ENCODE measurements around the gene CTSZ. TPM values are rescaled to one million over a fixed set of nuclear protein-coding genes. Genes with fewer than 3 reads are reported as not detected.
"Not testable (repeated sequence)": the region's sequence is repeated elsewhere in the genome, so short reads cannot be mapped to it uniquely, and the experiment has no call there.

Gene CTSZ
- total and polyA plus RNA-seq, 3 experiments from 2014 or later = 1.5 to 36.0 (median 35.3) TPM

- peak overlapping the region in 4 of 8 donors; percentile 47 to 66 (median 56) for H3K27ac Mint-ChIP-seq
- POLR2A ChIA-PET = no interaction called here
These were observed 20.6 kb downstream of the CTSZ start for GRCh38 chr20:58986286-58986967.

GRCh38 chr20:58985656-58986055 lies 21.4 kb downstream of the CTSZ start:
- Histone ChIP-seq H3K27me3 (ENCODE audit: insufficient read depth, low read length, poor library complexity, severe bottlenecking) (no peaks in the 10 kb centered on the region), H3K4me3 (ENCODE audit: low read length) (no peak overlapping the region), H3K4me1 (ENCODE audit: insufficient read depth, low read length) (peaks cover 30% of the 10 kb centered on the region), H3K36me3 (ENCODE audit: insufficient read depth, low read length) (peaks cover 42% of the 10 kb centered on the region), H3K9me3 (ENCODE audit: low read length) (no peaks in the 10 kb centered on the region), H3K27ac (ENCODE audit: low read depth, low read length) (no peak overlapping the region)
- ChIA-PET POLR2A (no interaction called here), CTCF (no interaction called here)
- Mint-ChIP-seq H3K27me3 (peaks cover 0 to 7% of the 10 kb centered on the region in 2 donors), H3K36me3 (peaks cover 5 to 55% (median 12%) of the 10 kb centered on the region in 3 donors), H3K4me1 (peaks cover 45 to 53% (median 50%) of the 10 kb centered on the region in 3 donors), H3K27ac (peak overlapping the region in 3 of 8 donors; percentile 50 to 68 (median 52)), H3K9me3 (no peaks in the 10 kb centered on the region), H3K4me3 (no peak overlapping the region)
- no peak for DNase-seq

More at GRCh38 chr20:58986286-58986967, 20.6 kb downstream of the CTSZ start:
- CTCF ChIA-PET = no interaction called here
- Mint-ChIP-seq H3K4me1 (peaks cover 45 to 53% (median 50%) of the 10 kb centered on the region in 3 donors), H3K36me3 (peaks cover 5 to 63% (median 13%) of the 10 kb centered on the region in 3 donors), H3K4me3 (peak overlapping the region in 1 of 7 donors; percentile 4), H3K9me3 (no peaks in the 10 kb centered on the region), H3K27me3 (peaks cover 0 to 7% of the 10 kb centered on the region in 2 donors)
- no peak for DNase-seq
- Histone ChIP-seq H3K36me3 (ENCODE audit: insufficient read depth, low read length) (peaks cover 50% of the 10 kb centered on the region), H3K27me3 (ENCODE audit: insufficient read depth, low read length, poor library complexity, severe bottlenecking) (no peaks in the 10 kb centered on the region), H3K4me3 (ENCODE audit: low read length) (no peak overlapping the region), H3K4me1 (ENCODE audit: insufficient read depth, low read length) (peaks cover 30% of the 10 kb centered on the region), H3K27ac (ENCODE audit: low read depth, low read length) (no peak overlapping the region), H3K9me3 (ENCODE audit: low read length) (no peaks in the 10 kb centered on the region)

GRCh38 chr20:58984691-58985090 lies 22.4 kb downstream of the CTSZ start:
- no peaks in the 10 kb centered on the region for H3K9me3 Mint-ChIP-seq
- Histone ChIP-seq H3K4me3 (ENCODE audit: low read length) (no peak overlapping the region), H3K9me3 (ENCODE audit: low read length) (no peaks in the 10 kb centered on the region), H3K4me1 (ENCODE audit: insufficient read depth, low read length) (peaks cover 30% of the 10 kb centered on the region), H3K36me3 (ENCODE audit: insufficient read depth, low read length) (peaks cover 34% of the 10 kb centered on the region), H3K27me3 (ENCODE audit: insufficient read depth, low read length, poor library complexity, severe bottlenecking) (no peaks in the 10 kb centered on the region), H3K27ac (ENCODE audit: low read depth, low read length) (no peak overlapping the region)
- ChIA-PET POLR2A (no interaction called here), CTCF (interaction anchor here (1.4 kb wide), 1 partner anchor 237 kb away, joined by 4 read pairs; no protein-coding TSS in a partner anchor)
- H3K27ac Mint-ChIP-seq = peak overlapping the region in 6 of 8 donors; percentile 30 to 95 (median 74)
- H3K36me3 Mint-ChIP-seq = peaks cover 5 to 49% (median 10%) of the 10 kb centered on the region in 3 donors
- peaks cover 0 to 7% of the 10 kb centered on the region in 2 donors for H3K27me3 Mint-ChIP-seq
- peak overlapping the region in 1 of 7 donors; percentile 1 for H3K4me3 Mint-ChIP-seq
- no peak for DNase-seq
- peaks cover 45 to 53% (median 50%) of the 10 kb centered on the region in 3 donors for H3K4me1 Mint-ChIP-seq

- POLR2A ChIA-PET = interaction anchor here (2.6 to 3.0 kb wide), 2 partner anchors 49 to 94 kb away, joined by 13 to 14 read pairs; partner anchors contain the start of gene ATP5F1E
These were observed 24.0 kb downstream of the CTSZ start for GRCh38 chr20:58983115-58983468.

GRCh38 chr20:58982406-58983114 lies 24.5 kb downstream of the CTSZ start:
- Histone ChIP-seq H3K36me3 (ENCODE audit: insufficient read depth, low read length) (peaks cover 14% of the 10 kb centered on the region), H3K9me3 (ENCODE audit: low read length) (no peaks in the 10 kb centered on the region), H3K27ac (ENCODE audit: low read depth, low read length) (peak overlapping the region; percentile 70), H3K4me1 (ENCODE audit: insufficient read depth, low read length) (peaks cover 30% of the 10 kb centered on the region), H3K4me3 (ENCODE audit: low read length) (peak overlapping the region; percentile 73), H3K27me3 (ENCODE audit: insufficient read depth, low read length, poor library complexity, severe bottlenecking) (no peaks in the 10 kb centered on the region)
- peaks cover 44 to 53% (median 45%) of the 10 kb centered on the region in 3 donors for H3K4me1 Mint-ChIP-seq
- peaks cover 4 to 27% (median 7%) of the 10 kb centered on the region in 3 donors for H3K36me3 Mint-ChIP-seq
- H3K27ac Mint-ChIP-seq = peak overlapping the region; percentile 86 to 95 (median 91)
- ChIA-PET CTCF (interaction anchor here (0.6 to 1.4 kb wide), 7 partner anchors 16 to 536 kb away, joined by 3 read pairs; no protein-coding TSS in a partner anchor), POLR2A (interaction anchor here (0.9 to 3.0 kb wide), 4 partner anchors 50 to 330 kb away, joined by 3 to 14 read pairs (median 8); partner anchors contain the start of gene ATP5F1E)
- peak overlapping the region; percentile 85 to 96 (median 94) for H3K4me3 Mint-ChIP-seq
- DNase-seq = peak in 3 of 5 donors; percentile 29 to 68 (median 65)
- H3K27me3 Mint-ChIP-seq = peaks cover 0 to 7% of the 10 kb centered on the region in 2 donors
- H3K9me3 Mint-ChIP-seq = no peaks in the 10 kb centered on the region

More at GRCh38 chr20:58983115-58983468, 24.0 kb downstream of the CTSZ start:
- Mint-ChIP-seq H3K4me3 (peak overlapping the region; percentile 85 to 96 (median 94)), H3K4me1 (peaks cover 45 to 53% (median 50%) of the 10 kb centered on the region in 3 donors), H3K27ac (peak overlapping the region; percentile 86 to 95 (median 91)), H3K36me3 (peaks cover 5 to 33% (median 8%) of the 10 kb centered on the region in 3 donors)
- H3K9me3 ChIP-seq (ENCODE audit: low read length); H3K27me3 ChIP-seq (ENCODE audit: insufficient read depth, low read length, poor library complexity, severe bottlenecking); H3K9me3 Mint-ChIP-seq; H3K27me3 Mint-ChIP-seq; DNase-seq: not testable (repeated sequence)
- H3K4me1 ChIP-seq (ENCODE audit: insufficient read depth, low read length) = peaks cover 30% of the 10 kb centered on the region
- peaks cover 20% of the 10 kb centered on the region for H3K36me3 ChIP-seq (ENCODE audit: insufficient read depth, low read length)
- peak overlapping the region; percentile 70 for H3K27ac ChIP-seq (ENCODE audit: low read depth, low read length)
- CTCF ChIA-PET = interaction anchor here (0.6 to 1.2 kb wide), 5 partner anchors 15 to 536 kb away, joined by 3 read pairs; no protein-coding TSS in a partner anchor
- H3K4me3 ChIP-seq (ENCODE audit: low read length) = peak overlapping the region; percentile 73

- Histone ChIP-seq H3K4me3 (ENCODE audit: low read length) (peak overlapping the region; percentile 73), H3K36me3 (ENCODE audit: insufficient read depth, low read length) (peaks cover 7% of the 10 kb centered on the region), H3K27me3 (ENCODE audit: insufficient read depth, low read length, poor library complexity, severe bottlenecking) (no peaks in the 10 kb centered on the region), H3K27ac (ENCODE audit: low read depth, low read length) (peak overlapping the region; percentile 70), H3K4me1 (ENCODE audit: insufficient read depth, low read length) (peaks cover 30% of the 10 kb centered on the region), H3K9me3 (ENCODE audit: low read length) (no peaks in the 10 kb centered on the region)
- Mint-ChIP-seq H3K27me3 (peaks cover 0 to 7% of the 10 kb centered on the region in 2 donors), H3K27ac (peak overlapping the region; percentile 87 to 95 (median 92)), H3K36me3 (peaks cover under 1 to 20% (median 5%) of the 10 kb centered on the region in 3 donors), H3K4me3 (peak overlapping the region; percentile 85 to 97 (median 95)), H3K9me3 (peaks cover 0 to 1% (median under 1%) of the 10 kb centered on the region in 5 donors), H3K4me1 (peaks cover 39 to 46% (median 42%) of the 10 kb centered on the region in 3 donors)
- DNase-seq = peak in 1 of 5 donors; percentile 9
- ChIA-PET POLR2A (interaction anchor here (0.6 to 3.0 kb wide), 10 partner anchors 51 to 331 kb away, joined by 3 to 14 read pairs (median 6); partner anchors contain the start of genes ATP5F1E and STX16), CTCF (interaction anchor here (0.7 to 1.4 kb wide), 4 partner anchors 17 to 200 kb away, joined by 3 read pairs; no protein-coding TSS in a partner anchor)
These were observed 25.3 kb downstream of the CTSZ start for GRCh38 chr20:58981628-58982364.
